Measurements from ENCODE around the gene APBA1.
"Not testable (repeated sequence)": the region's sequence is repeated elsewhere in the genome, so short reads cannot be mapped to it uniquely, and the experiment has no call there.

The APBA1 gene

GRCh38 chr9:69605406-69605805, 66.8 kb downstream of the APBA1 start:
- H3K27ac ChIP-seq, result no peak overlapping the region
- no peak for TF ChIP-seq ZFX (IDR thresholded peaks at IDR 0.05)
- TF ChIP-seq CTCF (conservative IDR thresholded peaks at IDR 0.05), result no peak

- TF ChIP-seq ZFX (IDR thresholded peaks at IDR 0.05) (no peak), CTCF (conservative IDR thresholded peaks at IDR 0.05) (no peak)
- no peak overlapping the region for H3K27ac ChIP-seq
These were observed 67.5 kb downstream of the APBA1 start for GRCh38 chr9:69604568-69605219.

- TF ChIP-seq ZFX (IDR thresholded peaks at IDR 0.05) (no peak), CTCF (conservative IDR thresholded peaks at IDR 0.05) (no peak)
- no peak overlapping the region for H3K27ac ChIP-seq
These were observed 68.5 kb downstream of the APBA1 start for GRCh38 chr9:69603656-69604055.

GRCh38 chr9:69602773-69603172, 69.4 kb downstream of the APBA1 start:
- TF ChIP-seq CTCF (conservative IDR thresholded peaks at IDR 0.05), result no peak
- TF ChIP-seq ZFX (IDR thresholded peaks at IDR 0.05), result no peak
- no peak overlapping the region for H3K27ac ChIP-seq

DNA sequence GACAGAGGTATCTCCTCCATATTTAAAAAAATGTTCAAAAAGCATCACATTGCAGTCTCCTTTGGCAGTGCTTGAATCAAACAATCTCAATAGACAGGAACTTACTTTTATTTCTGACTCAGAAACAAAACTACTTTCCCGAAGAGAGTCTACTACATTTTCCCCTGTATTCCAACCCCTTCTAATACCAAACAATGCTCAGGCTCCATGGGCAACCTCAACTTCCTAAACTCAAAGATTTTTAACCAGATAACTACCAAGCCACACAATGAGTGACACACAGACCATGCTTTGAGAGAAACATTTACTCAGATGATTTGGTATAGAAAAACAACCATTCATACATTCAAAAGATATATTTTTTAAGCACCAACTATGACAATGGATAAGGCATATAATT, 70.5 kb downstream of the APBA1 start:
- H3K27ac ChIP-seq, result no peak overlapping the region
- no peak for TF ChIP-seq CTCF (conservative IDR thresholded peaks at IDR 0.05)
- no peak for TF ChIP-seq ZFX (IDR thresholded peaks at IDR 0.05)

GRCh38 chr9:69600314-69601047, 71.7 kb downstream of the APBA1 start:
- TF ChIP-seq CTCF (conservative IDR thresholded peaks at IDR 0.05) (no peak), ZFX (IDR thresholded peaks at IDR 0.05) (no peak)
- no peak overlapping the region for H3K27ac ChIP-seq

GRCh38 chr9:69599232-69599971, 72.8 kb downstream of the APBA1 start:
- no peak overlapping the region for H3K27ac ChIP-seq
- TF ChIP-seq CTCF (conservative IDR thresholded peaks at IDR 0.05) (no peak), ZFX (IDR thresholded peaks at IDR 0.05) (no peak)

GRCh38 chr9:69596906-69597305, 75.3 kb downstream of the APBA1 start:
- H3K27ac ChIP-seq, result not testable (repeated sequence)

All from C4-2B (cell line).